H1 (cell line): ENCODE data around the gene COX14. TPM values are rescaled to one million over a fixed set of nuclear protein-coding genes. Genes with fewer than 3 reads are reported as not detected.

Experiments
- CTCF ChIA-PET: fragments of 300-600 bp; sonication (Branson Sonifier 250); formaldehyde crosslinking; loops from one replicate; lab custom pipeline; 2021; ENCODE audit not compliant: partially characterized antibody; lab: Charles Lee
- POLR2A ChIA-PET: fragments of 300-600 bp; sonication (Branson Sonifier 250); formaldehyde crosslinking; loops from one replicate; lab custom pipeline; 2021; ENCODE audit warnings: inconsistent platforms; ENCODE audit not compliant: partially characterized antibody; lab: Charles Lee
- DNase-seq, 2 experiments: peaks; one replicate each; pipeline versions ENCODE4 v3.0.0 to v3.0.0-alpha.2; 2010 to 2022; ENCODE audit warnings: low spot score in 2 of 2, low read depth in 1 of 2, mixed read lengths in 1 of 2
- FAIRE-seq: peaks from 2 replicates; lab custom pipeline; 2011; peaks lifted over from hg19 to GRCh38; lab: Jason Lieb, UNC
- H2AFZ ChIP-seq: 2 replicates; pipeline ENCODE4 v1.8.1; 2012; ENCODE audit warnings: low read length, inconsistent platforms
- H2AK5ac ChIP-seq: 2 replicates; pipeline ENCODE4 v1.6.1; 2013; ENCODE audit warnings: low read depth, low read length
- H2BK120ac ChIP-seq: replicated peaks from 2 replicates; pipeline ENCODE3; 2013; ENCODE audit warnings: low read depth, low read length, inconsistent platforms
- H2BK12ac ChIP-seq: 2 replicates; pipeline ENCODE4 v1.6.1; 2013; ENCODE audit warnings: low read depth, low read length
- H2BK15ac ChIP-seq: 2 replicates; pipeline ENCODE4 v1.6.1; 2013; ENCODE audit warnings: low read length
- H2BK20ac ChIP-seq: 2 replicates; pipeline ENCODE4 v1.6.1; 2013; ENCODE audit warnings: low read length
- H2BK5ac ChIP-seq: 2 replicates; pipeline ENCODE4 v1.6.1; 2013; ENCODE audit warnings: low read depth, low read length
- H3K14ac ChIP-seq: 2 replicates; pipeline ENCODE4 v1.6.1; 2013; ENCODE audit warnings: inconsistent platforms; ENCODE audit not compliant: insufficient read length
- H3K18ac ChIP-seq: 2 replicates; pipeline ENCODE4 v1.6.1; 2013; ENCODE audit warnings: low read length; ENCODE audit errors: extremely low read depth
- H3K23ac ChIP-seq: 2 replicates; pipeline ENCODE4 v1.6.1; 2013; ENCODE audit warnings: inconsistent platforms; ENCODE audit not compliant: insufficient read length
- H3K23me2 ChIP-seq: 2 replicates; pipeline ENCODE4 v1.6.1; 2013; ENCODE audit warnings: low read depth, low read length
- H3K27ac ChIP-seq: 2 replicates; pipeline ENCODE4 v1.6.1; 2011; ENCODE audit warnings: low read depth, low read length, inconsistent platforms
- H3K27me3 ChIP-seq, 4 experiments: replicated peaks in 1 of 4; 1 replicate in 1 of 4; 2 replicates in 3 of 4; pipeline versions ENCODE4 v1.6.1 to v1.8.1; 2011 to 2013; ENCODE audit warnings: low read length in 3 of 4, mild to moderate bottlenecking in 3 of 4, inconsistent platforms in 2 of 4, mixed read lengths in 2 of 4, moderate library complexity in 1 of 4; ENCODE audit not compliant: control insufficient read depth in 3 of 4, insufficient read depth in 3 of 4; ENCODE audit errors: extremely low read depth in 1 of 4
- H3K36me3 ChIP-seq, 4 experiments: 2 replicates each; pipeline versions ENCODE4 v1.6.1 to v1.8.1; 2011 to 2013; ENCODE audit warnings: mild to moderate bottlenecking in 4 of 4, low read length in 3 of 4, moderate library complexity in 2 of 4, control low read depth in 1 of 4, inconsistent platforms in 1 of 4; ENCODE audit not compliant: insufficient read depth in 4 of 4, control insufficient read depth in 2 of 4
- H3K4ac ChIP-seq: replicated peaks from 2 replicates; pipeline ENCODE3; 2013; ENCODE audit warnings: low read length, low read depth, mixed read lengths, inconsistent platforms; ENCODE audit not compliant: insufficient read length
- H3K4me1 ChIP-seq, 4 experiments: replicated peaks in 1 of 4; 1 replicate in 1 of 4; 2 replicates in 3 of 4; pipeline versions ENCODE4 v1.6.1 to v1.8.1; 2011 to 2013; ENCODE audit warnings: low read length in 3 of 4, inconsistent platforms in 2 of 4, mixed read lengths in 1 of 4; ENCODE audit not compliant: insufficient read depth in 4 of 4, control insufficient read depth in 3 of 4
- H3K4me2 ChIP-seq, 2 experiments: 2 replicates each; pipeline versions ENCODE4 v1.6.1 to v1.8.1; 2011 to 2013; ENCODE audit warnings: low read depth in 2 of 2, low read length in 2 of 2, control low read depth in 1 of 2, inconsistent platforms in 1 of 2, mild to moderate bottlenecking in 1 of 2; ENCODE audit not compliant: insufficient read depth in 1 of 2
- H3K4me3 ChIP-seq, 4 experiments: fragments of 200-600, 300-600 bp in 1 of 4; sonication (generic), shearing (Covaris generic), sonication (Bioruptor Twin) in 1 of 4; 2 replicates each; pipeline versions ENCODE4 v1.5.1 to v1.8.1; 2011 to 2016; ENCODE audit warnings: low read length in 4 of 4, low read depth in 3 of 4, control low read depth in 2 of 4, inconsistent platforms in 2 of 4, mild to moderate bottlenecking in 2 of 4, mixed read lengths in 1 of 4, moderate library complexity in 1 of 4; ENCODE audit not compliant: insufficient read depth in 2 of 4; ENCODE audit errors: extremely low read depth in 1 of 4
- H3K56ac ChIP-seq: replicated peaks from 2 replicates; pipeline ENCODE3; 2013; ENCODE audit warnings: low read depth, mild to moderate bottlenecking, mixed read lengths, low read length, inconsistent platforms; ENCODE audit not compliant: insufficient read length
- H3K79me1 ChIP-seq: 2 replicates; pipeline ENCODE4 v1.6.1; 2013; ENCODE audit warnings: low read depth, low read length, control low read depth
- H3K79me2 ChIP-seq, 2 experiments: 2 replicates each; pipeline versions ENCODE4 v1.6.1 to v1.8.1; 2012 to 2013; ENCODE audit warnings: low read length in 2 of 2, mild to moderate bottlenecking in 2 of 2, inconsistent platforms in 1 of 2; ENCODE audit not compliant: insufficient read depth in 2 of 2, control insufficient read depth in 1 of 2
- H3K9ac ChIP-seq, 4 experiments: replicated peaks in 1 of 4; 1 replicate in 1 of 4; 2 replicates in 3 of 4; pipeline versions ENCODE4 v1.6.1 to v1.8.1; 2011 to 2013; ENCODE audit warnings: low read depth in 3 of 4, low read length in 3 of 4, control low read depth in 2 of 4, mild to moderate bottlenecking in 2 of 4, moderate library complexity in 2 of 4, inconsistent platforms in 1 of 4; ENCODE audit errors: extremely low read depth in 1 of 4
- H3K9me3 ChIP-seq, 2 experiments: 2 replicates each; pipeline versions ENCODE4 v1.6.1 to v1.8.1; 2012 to 2013; ENCODE audit warnings: mild to moderate bottlenecking in 2 of 2, moderate library complexity in 2 of 2, control low read depth in 1 of 2, inconsistent platforms in 1 of 2, low read depth in 1 of 2, low read length in 1 of 2, mixed read lengths in 1 of 2; ENCODE audit not compliant: insufficient read depth in 2 of 2
- H4K20me1 ChIP-seq, 2 experiments: replicated peaks in 1 of 2; 2 replicates each; pipeline versions ENCODE3 to v1.8.1; 2011 to 2013; ENCODE audit warnings: inconsistent platforms in 2 of 2, low read length in 2 of 2, mild to moderate bottlenecking in 1 of 2; ENCODE audit not compliant: insufficient read depth in 2 of 2, control insufficient read depth in 1 of 2
- H4K5ac ChIP-seq: 2 replicates; pipeline ENCODE4 v1.6.1; 2013; ENCODE audit warnings: low read length, low read depth, mixed read lengths, inconsistent platforms; ENCODE audit not compliant: insufficient read length
- H4K8ac ChIP-seq: 2 replicates; pipeline ENCODE4 v1.8.0; 2013; ENCODE audit warnings: mild to moderate bottlenecking, moderate library complexity, low read length, inconsistent platforms; ENCODE audit not compliant: insufficient read depth; ENCODE audit errors: extremely low read depth
- H4K91ac ChIP-seq: replicated peaks from 2 replicates; pipeline ENCODE3; 2013; ENCODE audit warnings: low read length, mixed read lengths, inconsistent platforms; ENCODE audit not compliant: insufficient read length
- BCL11A ChIP-seq, 2 experiments: IDR thresholded peaks; one replicate each; pipeline ENCODE4 v1.6.1; 2011; ENCODE audit warnings: low read depth in 2 of 2, low read length in 2 of 2, mild to moderate bottlenecking in 2 of 2
- CTBP2 ChIP-seq: IDR thresholded peaks from 2 replicates; pipeline ENCODE4 v1.7.0; 2011; ENCODE audit warnings: borderline replicate concordance, mild to moderate bottlenecking, moderate library complexity, mixed read lengths, low read length; ENCODE audit not compliant: insufficient read depth, insufficient read length
- KDM4A ChIP-seq: IDR thresholded peaks from one replicate; pipeline ENCODE4 v1.7.1; 2012; ENCODE audit warnings: low read depth, mild to moderate bottlenecking, moderate library complexity, low read length, inconsistent platforms; ENCODE audit not compliant: severe bottlenecking
- SP2 ChIP-seq: IDR thresholded peaks from 2 replicates; pipeline ENCODE4 v1.6.1; 2012; ENCODE audit warnings: mild to moderate bottlenecking, low read length, inconsistent platforms
- WGBS, 2 experiments: shearing (Covaris generic) in 1 of 2; methylation state at CpG; one replicate each; pipeline versions ENCODE4 v1.1.6 to v1.1.7; 2013 to 2015; ENCODE audit warnings: low lambda C conversion rate in 2 of 2, mixed read lengths in 2 of 2, inconsistent platforms in 1 of 2, low coverage in 1 of 2, missing lambda C conversion rate in 1 of 2; ENCODE audit not compliant: insufficient replicate concordance in 2 of 2, insufficient coverage in 1 of 2, insufficient read length in 1 of 2; ENCODE audit errors: extremely low coverage in 1 of 2, missing lambda C conversion rate in 1 of 2; 5-methylcytosine and 5-hydroxymethylcytosine counted together
- polyA plus RNA-seq, 7 experiments: library from polyadenylated mRNA; depleted of rRNA in 3 of 7; stranded (reverse) in 5 of 7; unstranded in 2 of 7; fragments of >200 nt in 5 of 7; fragments of 200-250 nt in 2 of 7; gene quantifications; 1 replicate in 5 of 7; 2 replicates in 1 of 7; 4 replicates in 1 of 7; pipeline versions ENCODE4 v1.2.1 to v1.2.3, GENCODE V29; 2011 to 2013; ENCODE audit warnings: missing spikeins in 2 of 7, mixed read lengths in 2 of 7
- total RNA-seq: library from RNA; stranded (reverse); fragmentation: NEBNext Ultra II Directional; extraction: Animal tissue kit (Norgen Biotek cat#: 25700); gene quantifications from 2 replicates; pipeline ENCODE4 v1.2.1, GENCODE V29; 2021
- TF ChIP-seq, protein P1 (sequence below): IDR thresholded peaks from 2 replicates; pipeline ENCODE4 v1.6.1; 2012; ENCODE audit warnings: inconsistent platforms
- TF ChIP-seq, protein P2 (sequence below), 3 experiments: IDR thresholded peaks; 1 replicate in 2 of 3; 2 replicates in 1 of 3; pipeline versions ENCODE4 v1.5.1 to v1.6.1; 2011; ENCODE audit warnings: low read length in 3 of 3, mild to moderate bottlenecking in 3 of 3, inconsistent platforms in 2 of 3, low read depth in 1 of 3, moderate library complexity in 1 of 3; ENCODE audit not compliant: insufficient read depth in 1 of 3; ENCODE audit errors: control extremely low read depth in 1 of 3
- TF ChIP-seq, protein P3 (sequence below): IDR thresholded peaks from 2 replicates; pipeline ENCODE4 v1.6.1; 2012; ENCODE audit warnings: inconsistent platforms

The COX14 gene
- total and polyA plus RNA-seq, 2 of the 8 experiments (the other 6 are each of a cell fraction or from before 2014, with no cell fraction given): 40.1 to 102 TPM

DNA sequence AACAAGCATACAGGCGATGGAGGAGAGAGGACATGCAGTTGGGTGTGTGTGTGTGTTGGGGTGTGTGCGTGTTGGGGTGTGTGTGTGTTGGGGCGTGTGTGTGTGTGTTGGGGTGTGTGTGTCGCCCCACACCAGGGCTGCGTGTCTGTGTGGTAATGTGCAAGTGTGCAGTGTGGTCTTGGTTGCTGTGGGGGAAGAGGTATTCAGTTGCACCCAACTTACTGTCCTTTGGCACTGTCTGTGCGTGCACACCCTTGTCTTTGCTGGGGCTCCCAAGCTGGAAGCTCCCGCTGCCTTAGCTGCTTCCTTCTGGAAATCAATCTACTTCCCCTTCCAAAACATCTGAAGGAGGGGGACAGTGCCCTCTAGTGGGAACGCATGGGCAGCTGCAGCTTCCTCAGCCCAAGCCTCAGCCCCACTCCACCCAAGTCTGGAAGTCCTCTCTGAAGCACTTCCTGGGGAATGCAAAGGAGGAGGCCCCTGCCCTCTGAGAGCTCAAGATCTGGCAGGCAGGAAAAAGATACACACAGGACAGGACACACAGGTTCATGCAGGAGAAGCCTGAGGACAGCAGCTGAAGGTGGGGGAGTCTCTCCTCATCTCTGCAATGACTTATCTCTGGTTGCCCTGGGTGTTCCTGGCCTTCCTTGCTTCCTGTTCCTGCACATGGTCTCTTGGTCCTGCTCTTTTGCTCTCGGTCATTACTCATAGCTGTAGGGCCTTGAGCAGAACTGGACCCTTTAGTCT, 41.5 kb upstream of the COX14 start:
- Histone ChIP-seq H2BK12ac (peak overlapping the region; percentile 45; the same call in 1 of the 2 replicates), H2BK15ac (peak overlapping the region; percentile 34; the same call in 1 of the 2 replicates), H3K18ac (no peak overlapping the region), H4K8ac (no peak overlapping the region), H4K5ac (no peak overlapping the region), H2BK20ac (0 out of 2 replicates have a peak overlapping the region, but pooled peaks have one; percentile 9), H3K9ac (no peak overlapping the region), H3K14ac (no peak overlapping the region), H3K36me3 (no peaks in the 10 kb centered on the region), H4K20me1 (no peaks in the 10 kb centered on the region), H3K27me3 (peaks cover 0 to 4% (median 0%) of the 10 kb centered on the region in 4 experiments; a peak in 3 of 7 replicates), H3K4me2 (no peak overlapping the region), H3K56ac (no peak overlapping the region), H3K4me3 (no peak overlapping the region), H3K23me2 (no peaks in the 10 kb centered on the region; the same call in 1 of the 2 replicates), H3K79me1 (no peaks in the 10 kb centered on the region), H2BK120ac (peak overlapping the region; percentile 38), H3K27ac (no peak overlapping the region), H2AK5ac (no peak overlapping the region), H3K79me2 (no peaks in the 10 kb centered on the region), H3K9me3 (no peaks in the 10 kb centered on the region), H3K4ac (no peak overlapping the region), H3K23ac (no peak overlapping the region), H3K4me1 (peaks cover 0 to 6% (median 3%) of the 10 kb centered on the region in 4 experiments; a peak in 5 of 7 replicates), H2BK5ac (no peak overlapping the region), H4K91ac (no peak overlapping the region), H2AFZ (peak overlapping the region; percentile 83; the same call in 1 of the 2 replicates)
- DNase-seq (peak in 1 of 2 experiments; percentile 90), FAIRE-seq (no peak)
- ChIA-PET POLR2A (interaction anchor here (0.6 kb wide), 1 partner anchor 92 kb away, joined by 3 read pairs; no protein-coding TSS in a partner anchor), CTCF (interaction anchor here (0.6 to 22.8 kb wide), 51 partner anchors 9 to 1259 kb away, joined by 3 to 420 read pairs (median 4); partner anchors contain the start of genes AQP6, ASIC1, BCDIN3D and COX14)
- WGBS, 2 experiments: 54% methylated on average over 9 of the region's 9 CpGs; no CpG with 5 or more reads in 1 of the 2 experiments
- TF ChIP-seq SP2: no peak
- TF ChIP-seq, protein P1, sequence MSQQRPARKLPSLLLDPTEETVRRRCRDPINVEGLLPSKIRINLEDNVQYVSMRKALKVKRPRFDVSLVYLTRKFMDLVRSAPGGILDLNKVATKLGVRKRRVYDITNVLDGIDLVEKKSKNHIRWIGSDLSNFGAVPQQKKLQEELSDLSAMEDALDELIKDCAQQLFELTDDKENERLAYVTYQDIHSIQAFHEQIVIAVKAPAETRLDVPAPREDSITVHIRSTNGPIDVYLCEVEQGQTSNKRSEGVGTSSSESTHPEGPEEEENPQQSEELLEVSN: no peak
- TF ChIP-seq, protein P2, sequence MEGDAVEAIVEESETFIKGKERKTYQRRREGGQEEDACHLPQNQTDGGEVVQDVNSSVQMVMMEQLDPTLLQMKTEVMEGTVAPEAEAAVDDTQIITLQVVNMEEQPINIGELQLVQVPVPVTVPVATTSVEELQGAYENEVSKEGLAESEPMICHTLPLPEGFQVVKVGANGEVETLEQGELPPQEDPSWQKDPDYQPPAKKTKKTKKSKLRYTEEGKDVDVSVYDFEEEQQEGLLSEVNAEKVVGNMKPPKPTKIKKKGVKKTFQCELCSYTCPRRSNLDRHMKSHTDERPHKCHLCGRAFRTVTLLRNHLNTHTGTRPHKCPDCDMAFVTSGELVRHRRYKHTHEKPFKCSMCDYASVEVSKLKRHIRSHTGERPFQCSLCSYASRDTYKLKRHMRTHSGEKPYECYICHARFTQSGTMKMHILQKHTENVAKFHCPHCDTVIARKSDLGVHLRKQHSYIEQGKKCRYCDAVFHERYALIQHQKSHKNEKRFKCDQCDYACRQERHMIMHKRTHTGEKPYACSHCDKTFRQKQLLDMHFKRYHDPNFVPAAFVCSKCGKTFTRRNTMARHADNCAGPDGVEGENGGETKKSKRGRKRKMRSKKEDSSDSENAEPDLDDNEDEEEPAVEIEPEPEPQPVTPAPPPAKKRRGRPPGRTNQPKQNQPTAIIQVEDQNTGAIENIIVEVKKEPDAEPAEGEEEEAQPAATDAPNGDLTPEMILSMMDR (IDR thresholded peaks at IDR 0.05; ENCODE audit: control extremely low read depth in 1 of 3, insufficient read depth in 1 of 3, low read depth in 1 of 3, low read length in 3 of 3): peak; percentile 84 to 98 (median 96)
- TF ChIP-seq, protein P3, sequence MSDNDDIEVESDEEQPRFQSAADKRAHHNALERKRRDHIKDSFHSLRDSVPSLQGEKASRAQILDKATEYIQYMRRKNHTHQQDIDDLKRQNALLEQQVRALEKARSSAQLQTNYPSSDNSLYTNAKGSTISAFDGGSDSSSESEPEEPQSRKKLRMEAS: peak; percentile 61
- peak; percentile 25 for TF ChIP-seq KDM4A
- TF ChIP-seq CTBP2: no peak
- no peak for TF ChIP-seq BCL11A (IDR thresholded peaks at IDR 0.05; ENCODE audit: low read depth in 2 of 2, low read length in 2 of 2)
